Mononuclear cell (primary cell): ENCODE data around the gene ZMAT3. TPM values are rescaled to one million over a fixed set of nuclear protein-coding genes. Genes with fewer than 3 reads are reported as not detected.
"Not testable (repeated sequence)": the region's sequence is repeated elsewhere in the genome, so short reads cannot be mapped to it uniquely, and the experiment has no call there.

ENCODE experiments used
- H3K27me3 ChIP-seq: 2 replicates; pipeline ENCODE4 v1.6.0; 2011; ENCODE audit warnings: low read length, control low read depth; ENCODE audit not compliant: insufficient read depth
- H3K4me1 ChIP-seq: 2 replicates; pipeline ENCODE4 v1.5.1; 2011; ENCODE audit warnings: mild to moderate bottlenecking, low read length, control low read depth; ENCODE audit not compliant: insufficient read depth
- H3K4me3 ChIP-seq: 2 replicates; pipeline ENCODE4 v1.5.1; 2011; ENCODE audit warnings: mild to moderate bottlenecking, low read length, moderate library complexity
- H3K9me3 ChIP-seq: 2 replicates; pipeline ENCODE4 v1.5.1; 2011; ENCODE audit warnings: low read depth, mild to moderate bottlenecking, control low read depth, low read length
- total RNA-seq: library from RNA; depleted of rRNA; stranded (reverse); fragments of >200 nt; gene quantifications from one replicate; pipeline ENCODE4 v1.2.3, GENCODE V29; 2012

Gene ZMAT3
- total RNA-seq, 1 donor: 5.8 TPM

DNA sequence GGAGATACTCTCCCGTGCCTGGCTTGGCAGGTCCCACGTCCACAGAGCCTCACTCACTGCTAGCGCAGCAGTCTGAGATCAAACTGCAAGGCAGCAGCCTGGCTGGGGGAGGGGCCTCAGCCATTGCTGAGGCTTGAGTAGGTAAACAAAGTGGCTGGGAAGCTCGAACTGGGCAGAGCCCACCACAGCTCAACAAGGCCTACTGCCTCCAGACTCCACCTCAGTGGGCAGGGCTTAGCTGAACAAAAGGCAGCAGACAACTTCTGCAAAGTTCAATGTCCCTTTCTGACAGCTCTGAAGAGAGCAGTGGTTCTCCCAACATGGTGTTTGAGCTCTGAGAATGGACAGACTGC is 32.7 kb downstream of the ZMAT3 start:
- not testable (repeated sequence) for H3K4me3 ChIP-seq, H3K27me3 ChIP-seq, H3K9me3 ChIP-seq
- peaks cover 18% of the 10 kb centered on the region for H3K4me1 ChIP-seq

DNA sequence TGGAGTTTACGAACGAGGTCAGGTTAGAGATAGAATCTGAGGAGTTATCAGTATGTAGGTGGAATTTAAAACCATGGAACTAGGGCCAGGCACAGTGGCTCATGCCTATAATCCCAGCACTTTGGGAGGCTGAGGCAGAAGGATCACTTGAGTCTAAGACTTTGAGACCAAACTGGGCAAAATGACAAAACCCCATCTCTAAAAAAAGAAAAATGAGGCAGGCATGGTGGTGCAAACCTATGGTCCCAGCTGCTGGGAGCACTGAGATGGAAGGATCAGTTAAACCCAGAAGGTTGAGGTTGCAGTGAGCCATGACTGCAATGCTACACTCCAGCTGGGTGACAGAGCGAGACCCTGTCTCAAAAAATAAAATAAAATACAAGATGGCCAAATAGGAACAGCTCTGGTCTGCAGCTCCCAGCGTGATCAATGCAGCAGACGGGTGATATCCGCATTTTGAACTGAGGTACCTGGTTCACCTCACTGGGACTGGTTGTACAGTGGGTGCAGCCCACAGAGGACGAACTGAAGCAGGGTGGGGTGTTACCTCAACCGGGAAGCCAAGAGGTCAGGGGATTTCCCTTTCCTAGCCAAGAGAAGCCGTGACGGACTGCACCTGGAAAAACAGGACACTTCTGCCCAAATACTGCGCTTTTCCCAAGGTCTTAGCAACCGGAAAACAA is 33.3 kb downstream of the ZMAT3 start:
- Histone ChIP-seq H3K9me3 (no peaks in the 10 kb centered on the region), H3K4me1 (peaks cover 21% of the 10 kb centered on the region), H3K4me3 (no peak overlapping the region), H3K27me3 (no peaks in the 10 kb centered on the region)

DNA sequence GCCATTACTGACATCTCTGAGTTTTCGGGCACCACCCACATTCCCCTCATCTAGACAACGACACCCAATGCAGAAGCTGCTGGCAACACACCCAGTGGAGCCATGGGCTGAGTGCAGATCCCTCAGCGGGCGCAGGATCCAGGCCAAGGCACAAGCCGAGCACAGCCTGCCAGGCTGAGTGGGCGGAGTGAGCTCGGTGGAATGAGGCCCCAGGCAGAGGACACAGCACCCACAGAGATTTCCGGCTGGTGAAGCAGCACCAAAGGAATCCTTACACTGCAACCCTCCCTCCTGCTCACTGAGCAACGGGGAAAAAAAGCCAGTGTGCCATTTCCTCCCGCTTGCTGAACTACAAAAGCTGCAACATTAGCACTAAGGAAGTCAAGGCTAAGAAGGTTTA is 34.3 kb downstream of the ZMAT3 start:
- peaks cover 21% of the 10 kb centered on the region for H3K4me1 ChIP-seq
- H3K9me3 ChIP-seq: no peaks in the 10 kb centered on the region
- no peaks in the 10 kb centered on the region for H3K27me3 ChIP-seq
- H3K4me3 ChIP-seq: no peak overlapping the region

GRCh38 chr3:179036626-179037300 is 34.8 kb downstream of the ZMAT3 start:
- peaks cover 21% of the 10 kb centered on the region for H3K4me1 ChIP-seq
- H3K27me3 ChIP-seq: no peaks in the 10 kb centered on the region
- no peaks in the 10 kb centered on the region for H3K9me3 ChIP-seq
- no peak overlapping the region for H3K4me3 ChIP-seq

DNA sequence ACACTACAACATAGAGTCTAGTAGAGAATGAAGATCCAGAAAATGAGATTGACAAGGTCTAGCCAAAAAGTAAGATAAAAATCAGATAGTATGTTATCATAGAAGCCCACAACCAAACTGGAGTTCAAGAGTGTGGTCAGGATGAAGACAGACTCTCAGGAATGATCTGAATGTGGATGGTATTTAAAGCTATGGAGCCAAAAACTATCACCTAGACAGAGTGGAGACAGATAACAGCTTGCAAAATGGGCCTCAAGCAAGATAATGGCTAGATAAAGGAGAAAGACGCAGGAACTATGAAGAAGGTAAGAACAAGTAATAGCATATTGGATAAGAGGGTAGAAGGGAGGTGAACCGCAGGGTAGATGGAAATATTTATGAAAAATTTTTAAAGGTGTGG is 35.4 kb downstream of the ZMAT3 start:
- Histone ChIP-seq H3K4me1 (peaks cover 21% of the 10 kb centered on the region), H3K4me3 (no peak overlapping the region), H3K9me3 (no peaks in the 10 kb centered on the region), H3K27me3 (no peaks in the 10 kb centered on the region)

DNA sequence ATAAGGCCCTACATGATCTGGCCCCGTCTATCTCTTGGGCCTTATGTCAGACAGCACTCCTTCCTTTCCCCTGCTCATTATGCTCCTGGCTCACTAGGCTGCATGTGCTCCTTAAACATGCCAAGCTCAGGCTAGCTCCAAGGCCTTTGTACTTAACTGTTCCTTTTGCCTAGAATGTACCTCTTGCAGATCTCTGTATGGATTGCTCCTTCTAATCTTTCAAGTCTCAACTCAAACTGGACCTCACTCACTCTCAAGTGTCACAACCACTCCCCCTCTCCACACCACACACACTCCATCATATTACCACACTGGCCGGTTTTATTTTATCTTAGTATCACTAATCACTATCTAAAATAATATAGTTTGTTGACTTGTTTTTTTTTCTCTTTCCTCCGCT is 36.4 kb downstream of the ZMAT3 start:
- H3K9me3 ChIP-seq: no peaks in the 10 kb centered on the region
- no peaks in the 10 kb centered on the region for H3K27me3 ChIP-seq
- peaks cover 21% of the 10 kb centered on the region for H3K4me1 ChIP-seq
- H3K4me3 ChIP-seq: no peak overlapping the region

DNA sequence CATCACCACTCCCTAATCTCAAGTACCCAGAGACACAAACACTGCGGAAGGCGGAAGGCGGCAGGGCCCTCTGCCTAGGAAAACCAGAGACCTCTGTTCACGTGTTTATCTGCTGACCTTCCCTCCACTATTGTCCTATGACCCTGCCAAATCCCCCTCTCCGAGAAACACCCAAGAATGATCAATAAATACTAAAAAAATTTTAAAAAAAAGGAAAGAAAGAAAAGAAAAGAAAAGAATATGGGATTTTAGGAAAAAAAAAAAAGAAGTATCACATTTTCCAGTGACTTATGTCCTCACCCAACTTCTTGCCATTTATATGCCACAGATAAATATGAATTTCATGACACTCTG is 38.3 kb downstream of the ZMAT3 start:
- not testable (repeated sequence) for H3K4me3 ChIP-seq, H3K9me3 ChIP-seq, H3K27me3 ChIP-seq
- H3K4me1 ChIP-seq: peaks cover 16% of the 10 kb centered on the region

GRCh38 chr3:179032454-179033303 is 38.9 kb downstream of the ZMAT3 start:
- peaks cover 11% of the 10 kb centered on the region for H3K4me1 ChIP-seq
- not testable (repeated sequence) for H3K4me3 ChIP-seq, H3K27me3 ChIP-seq, H3K9me3 ChIP-seq

GRCh38 chr3:179029096-179029495 is 42.5 kb downstream of the ZMAT3 start:
- no peaks in the 10 kb centered on the region for H3K27me3 ChIP-seq
- no peak overlapping the region for H3K4me3 ChIP-seq
- H3K9me3 ChIP-seq: no peaks in the 10 kb centered on the region
- peaks cover 3% of the 10 kb centered on the region for H3K4me1 ChIP-seq

- no peaks in the 10 kb centered on the region for H3K4me1 ChIP-seq
- H3K9me3 ChIP-seq: no peaks in the 10 kb centered on the region
- H3K4me3 ChIP-seq: no peak overlapping the region
- no peaks in the 10 kb centered on the region for H3K27me3 ChIP-seq
Observed at GRCh38 chr3:179028408-179028807, 43.2 kb downstream of the ZMAT3 start.

GRCh38 chr3:179027326-179027900 is 44.2 kb downstream of the ZMAT3 start:
- Histone ChIP-seq H3K4me3 (no peak overlapping the region), H3K4me1 (no peaks in the 10 kb centered on the region), H3K27me3 (no peaks in the 10 kb centered on the region), H3K9me3 (no peaks in the 10 kb centered on the region)

DNA sequence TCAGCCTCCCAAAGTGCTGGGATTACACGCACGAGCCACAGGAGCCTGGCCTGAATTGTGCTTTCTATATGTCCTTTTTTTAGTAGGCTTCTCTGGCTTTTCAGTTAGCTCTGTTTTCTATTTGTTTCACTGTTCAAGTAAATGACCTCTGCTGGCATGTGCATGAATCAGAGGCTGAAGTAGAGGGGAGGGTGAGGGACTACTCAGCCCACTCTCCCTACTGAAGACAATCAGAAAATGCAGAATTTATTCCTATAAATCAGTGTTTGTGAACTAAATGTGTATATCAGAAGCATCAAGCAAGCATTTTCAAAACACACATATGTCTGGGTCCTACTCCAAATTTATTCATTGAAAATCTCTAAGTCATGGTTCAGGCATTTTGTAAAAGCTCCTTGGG is 45.0 kb downstream of the ZMAT3 start:
- H3K4me3 ChIP-seq: no peak overlapping the region
- H3K9me3 ChIP-seq: no peaks in the 10 kb centered on the region
- no peaks in the 10 kb centered on the region for H3K4me1 ChIP-seq
- H3K27me3 ChIP-seq: no peaks in the 10 kb centered on the region

GRCh38 chr3:179021119-179021903 is 50.3 kb downstream of the ZMAT3 start:
- Histone ChIP-seq H3K27me3 (no peaks in the 10 kb centered on the region), H3K4me1 (peaks cover 3% of the 10 kb centered on the region), H3K9me3 (no peaks in the 10 kb centered on the region), H3K4me3 (no peak overlapping the region)

GRCh38 chr3:179020112-179020511 is 51.5 kb downstream of the ZMAT3 start:
- no peaks in the 10 kb centered on the region for H3K9me3 ChIP-seq
- H3K4me1 ChIP-seq: peaks cover 3% of the 10 kb centered on the region
- H3K27me3 ChIP-seq: no peaks in the 10 kb centered on the region
- H3K4me3 ChIP-seq: no peak overlapping the region

DNA sequence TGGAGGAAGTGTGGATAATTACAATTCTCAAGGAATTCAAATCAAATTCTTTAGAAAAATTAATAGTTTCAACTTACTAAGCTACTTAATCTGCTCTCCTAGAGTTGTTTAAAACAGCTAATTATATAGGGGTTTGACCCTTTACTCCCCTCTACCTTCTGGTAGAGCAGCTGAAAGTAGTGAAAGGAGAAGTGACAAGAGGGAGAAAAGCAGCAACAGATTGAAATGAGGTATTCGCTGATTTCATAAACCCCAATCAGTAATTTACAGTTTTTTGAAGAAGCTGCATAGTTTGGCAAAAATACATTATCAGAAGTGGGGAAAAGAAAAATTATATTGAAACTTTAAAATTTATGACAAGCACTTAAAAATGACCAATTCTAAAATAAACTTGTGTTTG is 52.8 kb downstream of the ZMAT3 start:
- H3K27me3 ChIP-seq: no peaks in the 10 kb centered on the region
- no peak overlapping the region for H3K4me3 ChIP-seq
- peaks cover 3% of the 10 kb centered on the region for H3K4me1 ChIP-seq
- H3K9me3 ChIP-seq: no peaks in the 10 kb centered on the region
